Astrocyte of the cerebellum (primary cell): Measurements from ENCODE around the gene SEC24A.
"Not testable (repeated sequence)": the region's sequence is repeated elsewhere in the genome, so short reads cannot be mapped to it uniquely, and the experiment has no call there.

Experiments
- DNase-seq: peaks from one replicate; pipeline ENCODE4 v3.0.0-alpha.2; 2011; ENCODE audit warnings: low read depth
- H3K4me3 ChIP-seq: 2 replicates; pipeline ENCODE4 v1.5.1; 2011; ENCODE audit warnings: mild to moderate bottlenecking, low read depth, low read length, moderate library complexity
- in situ Hi-C: cut with HindIII; loops from 2 replicates; pipeline ENCODE4 v1.10.0; 2017; ENCODE audit warnings: low sequenced_read_pairs
- TF ChIP-seq, protein P1 (sequence below): IDR thresholded peaks from 2 replicates; pipeline ENCODE4 v1.5.1; 2012; ENCODE audit warnings: low read length, low read depth, moderate library complexity, mild to moderate bottlenecking; ENCODE audit errors: missing control alignments

SEC24A gene

DNA sequence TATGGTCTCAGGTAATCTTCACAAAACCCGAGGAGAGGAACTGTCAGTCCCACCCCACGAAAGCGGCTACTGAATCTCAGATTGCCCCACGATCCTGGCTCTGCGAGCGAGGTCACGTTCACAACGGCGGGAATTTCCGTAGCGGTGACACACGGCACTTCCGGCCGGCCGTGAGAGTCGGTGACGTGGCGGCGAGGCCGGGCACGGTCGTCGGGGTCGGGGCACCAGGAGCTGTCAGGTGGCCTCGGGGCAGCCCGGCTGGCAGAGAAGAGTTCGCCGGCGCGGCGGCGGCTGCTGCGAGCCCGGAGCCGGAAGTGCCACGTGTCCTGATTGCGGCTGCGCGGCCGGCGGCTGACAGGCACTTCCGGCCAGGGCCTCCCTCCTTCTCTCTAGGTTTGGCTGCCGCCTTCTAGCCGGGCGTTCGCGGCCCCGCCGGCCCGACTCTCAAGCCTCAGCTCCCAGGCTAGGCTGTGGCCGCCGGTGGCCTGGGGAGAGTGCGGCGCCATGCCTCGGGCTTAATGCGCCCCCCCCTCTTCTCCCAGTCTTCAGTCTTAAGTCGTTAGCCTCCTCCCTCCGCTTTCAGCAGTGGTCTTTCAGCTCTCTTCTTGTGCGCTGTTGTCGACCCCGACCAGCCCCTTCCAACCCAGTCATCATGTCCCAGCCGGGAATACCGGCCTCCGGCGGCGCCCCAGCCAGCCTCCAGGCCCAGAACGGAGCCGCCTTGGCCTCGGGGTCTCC, at the start of gene SEC24A:
TSS of gene SEC24A (plus strand) at position 361 of the 738 bp plus-strand sequence. CDS start at position 653, 292 bp downstream.
- TF ChIP-seq, protein P1, sequence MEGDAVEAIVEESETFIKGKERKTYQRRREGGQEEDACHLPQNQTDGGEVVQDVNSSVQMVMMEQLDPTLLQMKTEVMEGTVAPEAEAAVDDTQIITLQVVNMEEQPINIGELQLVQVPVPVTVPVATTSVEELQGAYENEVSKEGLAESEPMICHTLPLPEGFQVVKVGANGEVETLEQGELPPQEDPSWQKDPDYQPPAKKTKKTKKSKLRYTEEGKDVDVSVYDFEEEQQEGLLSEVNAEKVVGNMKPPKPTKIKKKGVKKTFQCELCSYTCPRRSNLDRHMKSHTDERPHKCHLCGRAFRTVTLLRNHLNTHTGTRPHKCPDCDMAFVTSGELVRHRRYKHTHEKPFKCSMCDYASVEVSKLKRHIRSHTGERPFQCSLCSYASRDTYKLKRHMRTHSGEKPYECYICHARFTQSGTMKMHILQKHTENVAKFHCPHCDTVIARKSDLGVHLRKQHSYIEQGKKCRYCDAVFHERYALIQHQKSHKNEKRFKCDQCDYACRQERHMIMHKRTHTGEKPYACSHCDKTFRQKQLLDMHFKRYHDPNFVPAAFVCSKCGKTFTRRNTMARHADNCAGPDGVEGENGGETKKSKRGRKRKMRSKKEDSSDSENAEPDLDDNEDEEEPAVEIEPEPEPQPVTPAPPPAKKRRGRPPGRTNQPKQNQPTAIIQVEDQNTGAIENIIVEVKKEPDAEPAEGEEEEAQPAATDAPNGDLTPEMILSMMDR = no peak
- in situ Hi-C loops = no loop called here
- peak; percentile 48 for DNase-seq

DNA sequence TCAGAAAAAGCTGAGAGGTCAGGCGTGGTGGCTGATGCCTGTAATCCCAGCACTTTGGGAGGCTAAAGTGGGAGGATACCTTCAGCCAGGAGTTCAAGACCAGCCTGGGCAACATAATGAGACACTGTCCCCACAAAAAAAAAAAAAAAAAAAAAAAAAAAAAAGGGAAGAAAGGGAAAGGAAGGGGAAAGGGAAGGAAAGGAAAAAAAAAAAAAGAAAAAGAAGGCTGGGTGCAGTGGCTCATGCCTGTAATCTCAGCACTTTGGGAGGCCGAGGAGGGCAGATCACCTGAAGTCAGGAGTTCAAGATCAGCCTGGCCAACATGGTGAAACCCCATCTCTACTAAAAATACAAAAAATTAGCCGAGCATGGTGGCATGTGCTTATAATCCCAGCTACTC, 48.8 kb upstream of the SEC24A start:
- DNase-seq, H3K4me3 ChIP-seq, in situ Hi-C loops: not testable (repeated sequence)

More for the DNA sequence above, at the start of gene SEC24A:
- H3K4me3 ChIP-seq = peak within 1 kb of the TSS; percentile 99

DNA sequence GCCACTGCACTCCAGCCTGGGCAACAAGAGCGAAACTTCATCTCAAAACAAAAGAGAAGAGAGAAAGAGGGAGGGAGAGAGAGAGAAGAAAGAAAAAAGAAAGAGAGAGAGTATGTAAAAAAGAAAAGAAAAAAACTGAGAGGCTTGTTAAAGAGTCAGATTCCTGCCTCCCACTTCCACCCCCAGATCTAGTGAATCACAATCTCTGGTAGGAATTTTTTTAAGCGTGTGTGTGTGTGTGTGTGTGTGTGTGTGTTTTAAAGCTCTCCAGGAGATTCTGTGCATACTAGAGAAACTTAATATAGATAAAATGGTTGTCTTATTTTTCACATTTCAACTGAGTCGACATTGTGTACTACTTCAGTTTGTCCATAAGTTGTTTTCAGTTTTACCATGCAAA, 48.0 kb upstream of the SEC24A start:
- TF ChIP-seq, protein P1 = no peak
- H3K4me3 ChIP-seq = no peak overlapping the region
- DNase-seq = no peak
- in situ Hi-C loops = no loop called here

DNA sequence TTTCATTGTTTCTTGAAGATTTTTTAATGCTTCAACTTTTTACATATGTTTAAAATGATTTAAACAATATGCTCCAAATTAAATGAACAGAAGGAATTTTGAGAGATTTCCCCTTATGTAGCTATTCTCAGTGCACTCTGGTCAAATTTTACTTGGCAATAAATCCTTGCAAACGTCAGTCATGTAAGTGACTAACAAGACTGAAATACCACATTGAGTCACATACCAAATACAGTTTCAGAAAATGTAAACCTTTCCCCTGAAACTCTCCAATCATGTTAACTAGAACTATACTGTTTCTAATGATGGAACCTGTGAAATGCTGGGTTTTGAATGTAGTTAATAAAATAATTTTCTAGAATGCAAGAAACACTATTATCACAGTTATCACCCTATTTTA, 45.5 kb upstream of the SEC24A start:
- in situ Hi-C loops = no loop called here
- TF ChIP-seq, protein P1 = no peak
- no peak overlapping the region for H3K4me3 ChIP-seq
- no peak for DNase-seq

DNA sequence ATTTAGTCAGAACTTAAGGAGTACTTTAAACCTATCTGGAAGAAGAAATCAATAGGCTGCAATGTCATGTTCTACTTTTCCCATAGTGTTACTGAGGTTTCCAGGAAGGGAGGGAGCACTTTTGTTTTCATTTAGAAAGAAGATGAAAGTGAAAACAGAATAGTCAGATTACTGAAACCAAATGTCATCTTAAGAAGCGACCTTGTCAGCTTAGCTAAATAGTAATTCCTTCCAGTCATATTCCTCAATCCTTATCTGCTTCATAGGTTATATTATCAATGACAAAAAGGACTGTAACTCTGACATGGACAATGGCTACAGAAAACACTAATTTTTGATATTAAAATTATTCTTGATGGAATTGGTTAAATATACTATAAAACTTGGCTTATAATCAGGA, 43.7 kb upstream of the SEC24A start:
- no peak for DNase-seq
- no peak overlapping the region for H3K4me3 ChIP-seq
- in situ Hi-C loops = no loop called here
- TF ChIP-seq, protein P1 = no peak

DNA sequence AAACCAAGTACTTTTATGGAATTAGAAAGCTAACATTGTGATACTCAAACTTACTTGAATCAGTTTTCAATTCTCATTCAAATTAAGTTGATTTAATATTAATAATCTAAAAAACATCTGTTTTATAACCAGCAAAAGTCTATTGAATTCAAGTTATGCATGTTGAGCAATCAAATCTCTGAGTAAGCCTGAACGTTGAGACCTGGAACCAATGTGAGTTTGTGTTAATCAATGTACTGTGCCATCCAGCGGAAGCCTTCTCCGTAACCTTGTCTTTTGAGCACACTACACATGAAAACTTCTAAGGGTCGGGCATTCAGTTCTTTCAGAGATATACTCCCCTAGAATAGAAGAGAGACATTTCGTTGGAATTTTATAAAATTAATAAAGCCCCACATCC, 41.9 kb upstream of the SEC24A start:
- no peak overlapping the region for H3K4me3 ChIP-seq
- no peak for DNase-seq
- TF ChIP-seq, protein P1 = no peak
- in situ Hi-C loops = no loop called here

DNA sequence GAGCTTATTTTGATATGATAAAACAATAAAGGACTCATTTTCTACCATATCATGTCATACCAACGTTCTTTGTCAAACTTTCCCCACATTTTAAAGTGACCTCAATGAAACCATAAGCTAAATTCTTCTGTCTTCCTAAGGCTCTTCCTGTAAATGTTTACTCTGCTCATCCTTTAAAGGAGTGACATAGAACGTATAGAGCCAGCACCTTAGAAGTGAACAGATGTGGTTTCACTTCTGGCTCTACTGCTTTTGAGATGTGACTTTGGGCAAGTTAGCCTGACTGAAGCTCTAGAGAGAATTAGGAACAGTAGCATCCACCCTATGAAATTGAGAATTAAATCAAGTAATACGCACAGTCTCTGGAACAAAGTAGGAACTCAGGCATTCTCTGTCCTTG, 40.0 kb upstream of the SEC24A start:
- in situ Hi-C loops = no loop called here
- no peak overlapping the region for H3K4me3 ChIP-seq
- TF ChIP-seq, protein P1 = no peak
- no peak for DNase-seq
